T-cell (primary cell): ENCODE measurements around the gene TAGLN3. TPM values are rescaled to one million over a fixed set of nuclear protein-coding genes. Genes with fewer than 3 reads are reported as not detected.
"Not testable (repeated sequence)": the region's sequence is repeated elsewhere in the genome, so short reads cannot be mapped to it uniquely, and the experiment has no call there.

Experiments
- ATAC-seq, 4 experiments: fragments of 200-7000 bp in 3 of 4; fragments of 150-1000 bp in 1 of 4; cut with Tn5 transposase; replicated peaks in 1 of 4; 1 replicate in 3 of 4; 2 replicates in 1 of 4; pipeline ENCODE4 v1.10.0; 2021; ENCODE audit warnings: moderate library complexity in 3 of 4, mild to moderate bottlenecking in 2 of 4, moderate number of reproducible peaks in 1 of 4
- CTCF ChIA-PET, 2 donors: fragments of 300-600 bp; sonication (Branson Sonifier 250); formaldehyde crosslinking; loops; one replicate each; lab custom pipeline; 2022; ENCODE audit warnings: antibody characterized with exemption in 2 of 2; lab: Charles Lee
- POLR2A ChIA-PET, 2 donors: fragments of 300-600 bp; sonication (Branson Sonifier 250); formaldehyde crosslinking; loops; one replicate each; lab custom pipeline; 2022; ENCODE audit warnings: antibody characterized with exemption in 2 of 2; lab: Charles Lee
- DNase-seq, 35 experiments: peaks; one replicate each; pipeline versions ENCODE4 v3.0.0 to v3.0.0-alpha.2; 2013 to 2023
- H3K27ac ChIP-seq: one replicate; pipeline ENCODE4 v1.5.1; 2013; ENCODE audit warnings: low read length
- H3K27me3 ChIP-seq, 2 experiments: replicated peaks in 1 of 2; 1 replicate in 1 of 2; 2 replicates in 1 of 2; pipeline versions ENCODE4 v1.6.1 to v1.7.0; 2013; ENCODE audit warnings: low read length in 1 of 2, mixed read lengths in 1 of 2; ENCODE audit not compliant: control insufficient read depth in 2 of 2, insufficient read depth in 2 of 2; ENCODE audit errors: extremely low read depth in 1 of 2
- H3K36me3 ChIP-seq, 2 donors: 1 replicate in 1 of 2; 2 replicates in 1 of 2; pipeline versions ENCODE4 v1.6.1 to v1.7.0; 2013; ENCODE audit warnings: low read length in 1 of 2; ENCODE audit not compliant: control insufficient read depth in 2 of 2, insufficient read depth in 1 of 2; ENCODE audit errors: extremely low read depth in 1 of 2
- H3K4me1 ChIP-seq, 2 experiments: 1 replicate in 1 of 2; 2 replicates in 1 of 2; pipeline versions ENCODE4 v1.6.1 to v1.7.0; 2013; ENCODE audit warnings: low read length in 2 of 2, mixed read lengths in 1 of 2; ENCODE audit not compliant: insufficient read depth in 2 of 2, control insufficient read depth in 1 of 2; ENCODE audit errors: extremely low read depth in 1 of 2
- H3K4me3 ChIP-seq, 2 donors: 1 replicate in 1 of 2; 2 replicates in 1 of 2; pipeline versions ENCODE4 v1.5.1 to v1.7.0; 2013; ENCODE audit warnings: mild to moderate bottlenecking in 2 of 2, low read length in 1 of 2, moderate library complexity in 1 of 2; ENCODE audit not compliant: control insufficient read depth in 1 of 2; ENCODE audit errors: extremely low read depth in 1 of 2
- H3K9me3 ChIP-seq: 2 replicates; pipeline ENCODE4 v1.7.0; 2013
- H3K27ac Mint-ChIP-seq, 2 donors: one replicate each; pipeline ENCODE4 v1.8.0; 2020 to 2021; ENCODE audit warnings: mild to moderate bottlenecking in 2 of 2, mixed read lengths in 2 of 2
- H3K27me3 Mint-ChIP-seq, 2 donors: one replicate each; pipeline ENCODE4 v1.8.0; 2021 to 2022; ENCODE audit warnings: mixed read lengths in 2 of 2
- H3K36me3 Mint-ChIP-seq: one replicate; pipeline ENCODE4 v1.8.0; 2021; ENCODE audit warnings: mixed read lengths
- H3K4me1 Mint-ChIP-seq, 3 donors: one replicate each; pipeline ENCODE4 v1.8.0; 2020 to 2022; ENCODE audit warnings: mixed read lengths in 3 of 3, mild to moderate bottlenecking in 1 of 3
- H3K4me3 Mint-ChIP-seq, 3 donors: one replicate each; pipeline ENCODE4 v1.8.0; 2020 to 2022; ENCODE audit warnings: mild to moderate bottlenecking in 3 of 3, mixed read lengths in 3 of 3, moderate library complexity in 3 of 3
- H3K9me3 Mint-ChIP-seq, 3 donors: one replicate each; pipeline ENCODE4 v1.8.0; 2020 to 2022; ENCODE audit warnings: mixed read lengths in 3 of 3
- WGBS: methylation state at CpG from one replicate; pipeline ENCODE4 v1.1.5; 2013; ENCODE audit warnings: missing lambda C conversion rate; ENCODE audit not compliant: insufficient coverage; 5-methylcytosine and 5-hydroxymethylcytosine counted together
- total RNA-seq, 35 experiments: library from RNA in 6 of 35; stranded (reverse) in 6 of 35; fragments of 120-200 nt in 1 of 35; gene quantifications; one replicate each; pipeline versions ENCODE4 v1.2.1 to v1.2.4 and lab custom pipeline; 2013 to 2026

Gene TAGLN3
- total RNA-seq, 5 donors from 2014 or later (not counting 1 experiment from before 2014, with no cell fraction given) = not detected

- CTCF ChIA-PET = interaction anchor here (0.5 to 1.0 kb wide), 4 partner anchors 10 to 506 kb away, joined by 3 to 5 read pairs (median 4); no protein-coding TSS in a partner anchor
- no peaks in the 10 kb centered on the region for H3K9me3 ChIP-seq
- POLR2A ChIA-PET = no interaction called here
- no peaks in the 10 kb centered on the region for H3K36me3 ChIP-seq
- no peak for ATAC-seq
- WGBS = 100% methylated on average over 1 of the region's 5 CpGs
- H3K27me3 Mint-ChIP-seq = no peaks in the 10 kb centered on the region
- H3K4me1 Mint-ChIP-seq = no peaks in the 10 kb centered on the region
- H3K4me3 ChIP-seq = no peak overlapping the region
- no peak overlapping the region for H3K27ac ChIP-seq
- H3K27me3 ChIP-seq = peaks cover 0 to 3% of the 10 kb centered on the region in 2 experiments
- no peaks in the 10 kb centered on the region for H3K9me3 Mint-ChIP-seq
- H3K36me3 Mint-ChIP-seq = no peaks in the 10 kb centered on the region
- no peak for DNase-seq
- no peak overlapping the region for H3K27ac Mint-ChIP-seq
- H3K4me3 Mint-ChIP-seq = no peak overlapping the region
- H3K4me1 ChIP-seq = no peaks in the 10 kb centered on the region
These were observed 32.2 kb downstream of the TAGLN3 start for GRCh38 chr3:112030901-112031300.

- no peaks in the 10 kb centered on the region for H3K9me3 ChIP-seq
- no peaks in the 10 kb centered on the region for H3K27me3 Mint-ChIP-seq
- no peaks in the 10 kb centered on the region for H3K36me3 ChIP-seq
- H3K27ac Mint-ChIP-seq = no peak overlapping the region
- ATAC-seq (no peak), DNase-seq (no peak)
- no peak overlapping the region for H3K27ac ChIP-seq
- H3K4me3 ChIP-seq = no peak overlapping the region
- no peaks in the 10 kb centered on the region for H3K4me1 Mint-ChIP-seq
- ChIA-PET POLR2A (interaction anchor here in 1 of 2 donors (0.6 kb wide), 1 partner anchor 776 kb away, joined by 5 read pairs; no protein-coding TSS in a partner anchor), CTCF (interaction anchor here in 1 of 2 donors (1.0 kb wide), 1 partner anchor 11 kb away, joined by 3 read pairs; no protein-coding TSS in a partner anchor)
- 76% methylated on average over 4 of the region's 5 CpGs for WGBS
- peaks cover 0 to 3% of the 10 kb centered on the region in 2 experiments for H3K27me3 ChIP-seq
- no peak overlapping the region for H3K4me3 Mint-ChIP-seq
- no peaks in the 10 kb centered on the region for H3K36me3 Mint-ChIP-seq
- H3K4me1 ChIP-seq = no peaks in the 10 kb centered on the region
- no peaks in the 10 kb centered on the region for H3K9me3 Mint-ChIP-seq
These were observed 33.5 kb downstream of the TAGLN3 start for GRCh38 chr3:112032098-112032731.

- ChIA-PET POLR2A (no interaction called here), CTCF (interaction anchor here in 1 of 2 donors (1.7 kb wide), 1 partner anchor 9 kb away, joined by 6 read pairs; no protein-coding TSS in a partner anchor)
- ATAC-seq = no peak
- no peaks in the 10 kb centered on the region for H3K36me3 Mint-ChIP-seq
- no peaks in the 10 kb centered on the region for H3K4me1 Mint-ChIP-seq
- no peak within 1 kb of the TSS for H3K4me3 ChIP-seq
- H3K36me3 ChIP-seq = no peaks in the 10 kb centered on the region
- no peak within 1 kb of the TSS for H3K27ac ChIP-seq
- no peaks in the 10 kb centered on the region for H3K4me1 ChIP-seq
- no peak within 1 kb of the TSS for H3K27ac Mint-ChIP-seq
- H3K4me3 Mint-ChIP-seq = no peak within 1 kb of the TSS
- H3K27me3 Mint-ChIP-seq = no peaks in the 10 kb centered on the region
- peaks cover 0 to 3% of the 10 kb centered on the region in 2 experiments for H3K27me3 ChIP-seq
- H3K9me3 Mint-ChIP-seq = peaks cover 0 to 3% (median 0%) of the 10 kb centered on the region in 3 donors
- 97% methylated on average over 4 of the region's 4 CpGs for WGBS
- DNase-seq = no peak
- H3K9me3 ChIP-seq = no peaks in the 10 kb centered on the region
These were observed 35.7 kb downstream of the TAGLN3 start, which contains the start of gene TMPRSS7 for GRCh38 chr3:112034436-112034835. TMPRSS7 (plus strand) TSS chr3:112034736; CDS start chr3:112034846, 110 bp downstream.

GRCh38 chr3:112035241-112035640 is 36.5 kb downstream of the TAGLN3 start:
- ChIA-PET POLR2A (no interaction called here), CTCF (interaction anchor here in 1 of 2 donors (1.7 kb wide), 1 partner anchor 9 kb away, joined by 6 read pairs; no protein-coding TSS in a partner anchor)
- peaks cover 0 to 3% (median 0%) of the 10 kb centered on the region in 3 donors for H3K9me3 Mint-ChIP-seq
- H3K36me3 Mint-ChIP-seq = no peaks in the 10 kb centered on the region
- H3K27ac ChIP-seq = no peak overlapping the region
- no peaks in the 10 kb centered on the region for H3K4me1 ChIP-seq
- H3K4me3 Mint-ChIP-seq = no peak overlapping the region
- 72% methylated on average over 2 of the region's 3 CpGs for WGBS
- DNase-seq (no peak), ATAC-seq (no peak)
- no peaks in the 10 kb centered on the region for H3K36me3 ChIP-seq
- H3K27ac Mint-ChIP-seq = no peak overlapping the region
- H3K4me3 ChIP-seq = no peak overlapping the region
- no peaks in the 10 kb centered on the region for H3K27me3 Mint-ChIP-seq
- H3K9me3 ChIP-seq = no peaks in the 10 kb centered on the region
- H3K27me3 ChIP-seq = peaks cover 0 to 3% of the 10 kb centered on the region in 2 experiments
- H3K4me1 Mint-ChIP-seq = no peaks in the 10 kb centered on the region

- H3K4me3 Mint-ChIP-seq, H3K36me3 ChIP-seq, H3K27ac ChIP-seq, H3K27me3 ChIP-seq, H3K27ac Mint-ChIP-seq, DNase-seq, H3K4me3 ChIP-seq, H3K36me3 Mint-ChIP-seq, POLR2A ChIA-PET, H3K9me3 ChIP-seq, CTCF ChIA-PET, H3K4me1 ChIP-seq, H3K27me3 Mint-ChIP-seq, H3K4me1 Mint-ChIP-seq, H3K9me3 Mint-ChIP-seq, ATAC-seq: not testable (repeated sequence)
- WGBS = no CpG with 5 or more reads among the region's 4 CpGs
These were observed 38.5 kb downstream of the TAGLN3 start for GRCh38 chr3:112037194-112037593.

GRCh38 chr3:112038863-112039262 is 40.1 kb downstream of the TAGLN3 start:
- peaks cover 0 to 3% (median 0%) of the 10 kb centered on the region in 3 donors for H3K9me3 Mint-ChIP-seq
- ChIA-PET CTCF (interaction anchor here (0.6 to 2.0 kb wide), 5 partner anchors 26 to 415 kb away, joined by 3 to 6 read pairs (median 4); no protein-coding TSS in a partner anchor), POLR2A (no interaction called here)
- no peak overlapping the region for H3K4me3 Mint-ChIP-seq
- no peak overlapping the region for H3K27ac Mint-ChIP-seq
- no peaks in the 10 kb centered on the region for H3K9me3 ChIP-seq
- no peak for ATAC-seq
- H3K4me3 ChIP-seq = no peak overlapping the region
- no peak overlapping the region for H3K27ac ChIP-seq
- 100% methylated on average over 2 of the region's 3 CpGs for WGBS
- H3K27me3 Mint-ChIP-seq = peaks cover 0 to 4% of the 10 kb centered on the region in 2 donors
- no peaks in the 10 kb centered on the region for H3K4me1 ChIP-seq
- no peaks in the 10 kb centered on the region for H3K36me3 ChIP-seq
- no peak for DNase-seq
- H3K4me1 Mint-ChIP-seq = no peaks in the 10 kb centered on the region
- no peaks in the 10 kb centered on the region for H3K27me3 ChIP-seq
- H3K36me3 Mint-ChIP-seq = no peaks in the 10 kb centered on the region
